ENCODE results near the gene EDEM2.

- TF ChIP-seq CEBPB (IDR thresholded peaks at IDR 0.05; ENCODE audit: borderline replicate concordance, low read depth, low read length) (no peak), ZNF281 (CRISPR knock-in tag; IDR thresholded peaks at IDR 0.05; ENCODE audit: borderline replicate concordance) (no peak), SRSF9 (IDR thresholded peaks at IDR 0.05; ENCODE audit: borderline replicate concordance, insufficient read depth, low read depth, low read length, poor library complexity, severe bottlenecking) (no peak)
- TF ChIP-seq, protein P1, sequence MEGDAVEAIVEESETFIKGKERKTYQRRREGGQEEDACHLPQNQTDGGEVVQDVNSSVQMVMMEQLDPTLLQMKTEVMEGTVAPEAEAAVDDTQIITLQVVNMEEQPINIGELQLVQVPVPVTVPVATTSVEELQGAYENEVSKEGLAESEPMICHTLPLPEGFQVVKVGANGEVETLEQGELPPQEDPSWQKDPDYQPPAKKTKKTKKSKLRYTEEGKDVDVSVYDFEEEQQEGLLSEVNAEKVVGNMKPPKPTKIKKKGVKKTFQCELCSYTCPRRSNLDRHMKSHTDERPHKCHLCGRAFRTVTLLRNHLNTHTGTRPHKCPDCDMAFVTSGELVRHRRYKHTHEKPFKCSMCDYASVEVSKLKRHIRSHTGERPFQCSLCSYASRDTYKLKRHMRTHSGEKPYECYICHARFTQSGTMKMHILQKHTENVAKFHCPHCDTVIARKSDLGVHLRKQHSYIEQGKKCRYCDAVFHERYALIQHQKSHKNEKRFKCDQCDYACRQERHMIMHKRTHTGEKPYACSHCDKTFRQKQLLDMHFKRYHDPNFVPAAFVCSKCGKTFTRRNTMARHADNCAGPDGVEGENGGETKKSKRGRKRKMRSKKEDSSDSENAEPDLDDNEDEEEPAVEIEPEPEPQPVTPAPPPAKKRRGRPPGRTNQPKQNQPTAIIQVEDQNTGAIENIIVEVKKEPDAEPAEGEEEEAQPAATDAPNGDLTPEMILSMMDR (CRISPR knock-in tag; IDR thresholded peaks at IDR 0.05) = no peak
These were observed 24.3 kb upstream of the EDEM2 start for GRCh38 chr20:35171438-35171752.

Measured in HepG2 (cell line).